ENCODE measurements around the gene ABCC1. TPM values are rescaled to one million over a fixed set of nuclear protein-coding genes. Genes with fewer than 3 reads are reported as not detected.

ABCC1 gene
- polyA plus RNA-seq, 1 donor (not counting 4 experiments of a cell fraction or from before 2014, with no cell fraction given): 19.4 TPM

DNA sequence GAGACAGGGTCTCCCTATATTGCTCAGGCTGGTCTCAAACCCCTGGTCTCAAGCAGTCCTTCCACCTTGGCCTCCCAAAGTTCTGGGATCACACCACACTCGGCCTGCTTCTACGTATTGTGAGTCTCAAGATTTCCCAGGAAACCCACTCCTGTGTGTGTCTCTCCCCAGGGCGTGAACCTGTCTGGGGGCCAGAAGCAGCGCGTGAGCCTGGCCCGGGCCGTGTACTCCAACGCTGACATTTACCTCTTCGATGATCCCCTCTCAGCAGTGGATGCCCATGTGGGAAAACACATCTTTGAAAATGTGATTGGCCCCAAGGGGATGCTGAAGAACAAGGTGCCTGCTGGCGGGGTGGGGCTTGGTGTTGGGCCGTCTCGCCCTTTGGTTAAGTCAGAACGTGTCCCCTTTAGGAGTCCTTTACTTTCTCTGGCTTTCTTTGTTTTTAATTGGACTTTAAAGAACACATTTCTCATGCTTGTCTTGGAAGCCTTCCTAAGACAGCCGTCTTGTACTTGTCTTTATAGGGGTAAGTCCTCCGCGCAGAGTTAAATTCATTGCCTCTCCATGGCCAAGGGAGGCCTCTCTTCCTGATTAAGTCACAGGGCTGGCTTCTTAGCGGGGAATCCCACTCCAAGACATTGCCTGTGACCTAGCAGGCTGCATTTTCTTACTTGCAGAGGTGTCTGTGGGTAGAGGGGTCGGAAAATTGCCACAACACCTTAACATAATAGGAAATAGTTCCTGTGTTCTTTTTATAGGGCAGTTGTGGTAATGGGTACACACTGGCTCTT, 137.4 kb downstream of the ABCC1 start:
- H4K20me1 ChIP-seq (ENCODE audit: control insufficient read depth, extremely low read depth, insufficient read depth, low read length): no peaks in the 10 kb centered on the region
- H3K9ac ChIP-seq (ENCODE audit: control insufficient read depth, extremely low read depth, insufficient read depth, low read length): no peak overlapping the region
- peaks cover 37 to 38% of the 10 kb centered on the region in 2 experiments for H3K36me3 ChIP-seq (ENCODE audit: control insufficient read depth in 2 of 2, extremely low read depth in 1 of 2, insufficient read depth in 2 of 2, low read length in 2 of 2)
- FAIRE-seq (no peak), DNase-seq (ENCODE audit: low read depth, low spot score) (no peak)
- H2AFZ ChIP-seq (ENCODE audit: control insufficient read depth, low read length): no peak overlapping the region
- dilution Hi-C loops (cut with MboI; ENCODE audit: extremely low pct_ligation_motif_present, low sequenced_read_pairs): no loop called here
- H3K4me3 ChIP-seq (ENCODE audit: control insufficient read depth in 2 of 3, extremely low read depth in 1 of 3, insufficient read depth in 2 of 3, low read depth in 1 of 3, low read length in 3 of 3): no peak overlapping the region
- TF ChIP-seq EZH2 (IDR thresholded peaks at IDR 0.05; ENCODE audit: low read length): no peak
- TF ChIP-seq, protein P1, sequence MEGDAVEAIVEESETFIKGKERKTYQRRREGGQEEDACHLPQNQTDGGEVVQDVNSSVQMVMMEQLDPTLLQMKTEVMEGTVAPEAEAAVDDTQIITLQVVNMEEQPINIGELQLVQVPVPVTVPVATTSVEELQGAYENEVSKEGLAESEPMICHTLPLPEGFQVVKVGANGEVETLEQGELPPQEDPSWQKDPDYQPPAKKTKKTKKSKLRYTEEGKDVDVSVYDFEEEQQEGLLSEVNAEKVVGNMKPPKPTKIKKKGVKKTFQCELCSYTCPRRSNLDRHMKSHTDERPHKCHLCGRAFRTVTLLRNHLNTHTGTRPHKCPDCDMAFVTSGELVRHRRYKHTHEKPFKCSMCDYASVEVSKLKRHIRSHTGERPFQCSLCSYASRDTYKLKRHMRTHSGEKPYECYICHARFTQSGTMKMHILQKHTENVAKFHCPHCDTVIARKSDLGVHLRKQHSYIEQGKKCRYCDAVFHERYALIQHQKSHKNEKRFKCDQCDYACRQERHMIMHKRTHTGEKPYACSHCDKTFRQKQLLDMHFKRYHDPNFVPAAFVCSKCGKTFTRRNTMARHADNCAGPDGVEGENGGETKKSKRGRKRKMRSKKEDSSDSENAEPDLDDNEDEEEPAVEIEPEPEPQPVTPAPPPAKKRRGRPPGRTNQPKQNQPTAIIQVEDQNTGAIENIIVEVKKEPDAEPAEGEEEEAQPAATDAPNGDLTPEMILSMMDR (optimal IDR thresholded peaks at IDR 0.05 in 1 of 3, IDR thresholded peaks at IDR 0.05 in 1 of 3, conservative IDR thresholded peaks at IDR 0.05 in 1 of 3; ENCODE audit: extremely low read depth in 1 of 3, insufficient read depth in 2 of 3, low read length in 3 of 3): no peak
- no peak overlapping the region for H3K27ac ChIP-seq (ENCODE audit: control insufficient read depth, insufficient read depth, low read length)
- no peaks in the 10 kb centered on the region for H3K9me1 ChIP-seq (ENCODE audit: control insufficient read depth, extremely low read depth, insufficient read depth, low read length)
- no peaks in the 10 kb centered on the region for H3K4me1 ChIP-seq (ENCODE audit: control insufficient read depth, extremely low read depth, insufficient read depth, low read length)
- no peaks in the 10 kb centered on the region for H3K79me2 ChIP-seq (ENCODE audit: control insufficient read depth, insufficient read depth, low read length)
- no peak overlapping the region for H3K4me2 ChIP-seq (ENCODE audit: control insufficient read depth, extremely low read depth, insufficient read depth, low read depth, low read length)
- H3K27me3 ChIP-seq (ENCODE audit: control insufficient read depth, extremely low read depth, insufficient read depth, low read length): no peaks in the 10 kb centered on the region
- H3K9me3 ChIP-seq (ENCODE audit: control insufficient read depth, low read depth, low read length): peaks cover 4% of the 10 kb centered on the region

GRCh38 chr16:16090238-16090637, 140.8 kb downstream of the ABCC1 start:
- Histone ChIP-seq H3K9ac (ENCODE audit: control insufficient read depth, extremely low read depth, insufficient read depth, low read length) (no peak overlapping the region), H3K9me1 (ENCODE audit: control insufficient read depth, extremely low read depth, insufficient read depth, low read length) (no peaks in the 10 kb centered on the region), H3K27me3 (ENCODE audit: control insufficient read depth, extremely low read depth, insufficient read depth, low read length) (no peaks in the 10 kb centered on the region), H3K27ac (ENCODE audit: control insufficient read depth, insufficient read depth, low read length) (no peak overlapping the region), H3K4me2 (ENCODE audit: control insufficient read depth, extremely low read depth, insufficient read depth, low read depth, low read length) (no peak overlapping the region), H4K20me1 (ENCODE audit: control insufficient read depth, extremely low read depth, insufficient read depth, low read length) (no peaks in the 10 kb centered on the region), H3K4me1 (ENCODE audit: control insufficient read depth, extremely low read depth, insufficient read depth, low read length) (no peaks in the 10 kb centered on the region), H2AFZ (ENCODE audit: control insufficient read depth, low read length) (no peak overlapping the region), H3K4me3 (ENCODE audit: control insufficient read depth in 2 of 3, extremely low read depth in 1 of 3, insufficient read depth in 2 of 3, low read depth in 1 of 3, low read length in 3 of 3) (no peak overlapping the region), H3K79me2 (ENCODE audit: control insufficient read depth, insufficient read depth, low read length) (no peaks in the 10 kb centered on the region), H3K36me3 (ENCODE audit: control insufficient read depth in 2 of 2, extremely low read depth in 1 of 2, insufficient read depth in 2 of 2, low read length in 2 of 2) (peaks cover 29 to 37% of the 10 kb centered on the region in 2 experiments), H3K9me3 (ENCODE audit: control insufficient read depth, low read depth, low read length) (no peaks in the 10 kb centered on the region)
- DNase-seq (ENCODE audit: low read depth, low spot score): no peak
- dilution Hi-C loops (cut with MboI; ENCODE audit: extremely low pct_ligation_motif_present, low sequenced_read_pairs): no loop called here
- TF ChIP-seq, protein P1 (optimal IDR thresholded peaks at IDR 0.05 in 1 of 3, IDR thresholded peaks at IDR 0.05 in 1 of 3, conservative IDR thresholded peaks at IDR 0.05 in 1 of 3; ENCODE audit: extremely low read depth in 1 of 3, insufficient read depth in 2 of 3, low read length in 3 of 3): no peak
- TF ChIP-seq EZH2 (IDR thresholded peaks at IDR 0.05; ENCODE audit: low read length): no peak
- FAIRE-seq: no peak
